C4-2B (cell line): Measurements from ENCODE around the gene CLDN5.

Experiments
- H3K27ac ChIP-seq: fragments of 450-650 bp; 2 replicates; pipeline ENCODE4 v1.5.1; 2017
- ZFX ChIP-seq: fragments of 450-650 bp; IDR thresholded peaks from 2 replicates; pipeline ENCODE4 v1.6.1; 2017
- TF ChIP-seq, protein P1 (sequence below): fragments of 450-650 bp; conservative IDR thresholded peaks from 2 replicates; pipeline ENCODE4 v1.5.1; 2017; ENCODE audit warnings: mild to moderate bottlenecking

CLDN5 gene

DNA sequence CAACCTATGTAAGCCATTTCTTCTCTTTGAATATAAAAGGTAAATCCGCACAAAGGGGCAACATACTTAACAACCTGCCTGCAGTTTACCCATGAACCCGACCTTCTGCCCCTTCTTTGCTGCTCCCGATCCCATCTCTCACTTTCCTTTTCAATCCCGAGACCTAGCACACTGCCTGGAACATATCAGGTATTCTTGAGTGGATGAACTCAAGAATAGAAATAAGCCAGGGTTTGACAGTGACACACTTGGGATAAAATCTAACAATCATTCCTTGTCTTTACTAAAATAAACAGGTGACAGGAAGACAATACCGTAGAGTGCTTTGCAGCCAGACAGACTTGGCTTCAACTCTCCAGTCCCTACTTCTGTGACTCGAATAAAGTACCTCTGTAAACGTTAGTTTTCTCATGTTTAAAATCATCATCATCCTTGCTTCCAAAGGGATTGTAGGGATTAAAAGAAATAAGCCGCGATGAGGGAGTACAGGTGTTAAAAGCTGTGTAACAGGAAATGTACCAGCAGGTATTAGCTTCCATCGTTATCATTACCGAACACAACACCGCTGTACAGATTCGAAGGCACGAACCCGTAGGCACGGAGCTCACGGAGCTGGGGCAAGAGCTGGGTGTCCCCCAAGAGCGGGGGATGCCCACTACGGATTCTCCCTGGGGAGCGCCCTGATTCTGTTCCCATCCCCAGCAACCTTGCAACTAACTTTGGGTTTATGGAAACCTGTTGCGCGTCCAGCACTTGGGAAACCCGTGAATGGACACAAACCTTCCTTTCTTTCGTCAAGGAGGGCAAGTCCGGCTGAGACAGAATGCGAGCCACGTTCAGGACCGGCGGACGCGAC lies 45.9 kb downstream of the CLDN5 start:
- TF ChIP-seq, protein P1, sequence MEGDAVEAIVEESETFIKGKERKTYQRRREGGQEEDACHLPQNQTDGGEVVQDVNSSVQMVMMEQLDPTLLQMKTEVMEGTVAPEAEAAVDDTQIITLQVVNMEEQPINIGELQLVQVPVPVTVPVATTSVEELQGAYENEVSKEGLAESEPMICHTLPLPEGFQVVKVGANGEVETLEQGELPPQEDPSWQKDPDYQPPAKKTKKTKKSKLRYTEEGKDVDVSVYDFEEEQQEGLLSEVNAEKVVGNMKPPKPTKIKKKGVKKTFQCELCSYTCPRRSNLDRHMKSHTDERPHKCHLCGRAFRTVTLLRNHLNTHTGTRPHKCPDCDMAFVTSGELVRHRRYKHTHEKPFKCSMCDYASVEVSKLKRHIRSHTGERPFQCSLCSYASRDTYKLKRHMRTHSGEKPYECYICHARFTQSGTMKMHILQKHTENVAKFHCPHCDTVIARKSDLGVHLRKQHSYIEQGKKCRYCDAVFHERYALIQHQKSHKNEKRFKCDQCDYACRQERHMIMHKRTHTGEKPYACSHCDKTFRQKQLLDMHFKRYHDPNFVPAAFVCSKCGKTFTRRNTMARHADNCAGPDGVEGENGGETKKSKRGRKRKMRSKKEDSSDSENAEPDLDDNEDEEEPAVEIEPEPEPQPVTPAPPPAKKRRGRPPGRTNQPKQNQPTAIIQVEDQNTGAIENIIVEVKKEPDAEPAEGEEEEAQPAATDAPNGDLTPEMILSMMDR, result no peak
- no peak for TF ChIP-seq ZFX
- H3K27ac ChIP-seq, result peak overlapping the region; percentile 90

DNA sequence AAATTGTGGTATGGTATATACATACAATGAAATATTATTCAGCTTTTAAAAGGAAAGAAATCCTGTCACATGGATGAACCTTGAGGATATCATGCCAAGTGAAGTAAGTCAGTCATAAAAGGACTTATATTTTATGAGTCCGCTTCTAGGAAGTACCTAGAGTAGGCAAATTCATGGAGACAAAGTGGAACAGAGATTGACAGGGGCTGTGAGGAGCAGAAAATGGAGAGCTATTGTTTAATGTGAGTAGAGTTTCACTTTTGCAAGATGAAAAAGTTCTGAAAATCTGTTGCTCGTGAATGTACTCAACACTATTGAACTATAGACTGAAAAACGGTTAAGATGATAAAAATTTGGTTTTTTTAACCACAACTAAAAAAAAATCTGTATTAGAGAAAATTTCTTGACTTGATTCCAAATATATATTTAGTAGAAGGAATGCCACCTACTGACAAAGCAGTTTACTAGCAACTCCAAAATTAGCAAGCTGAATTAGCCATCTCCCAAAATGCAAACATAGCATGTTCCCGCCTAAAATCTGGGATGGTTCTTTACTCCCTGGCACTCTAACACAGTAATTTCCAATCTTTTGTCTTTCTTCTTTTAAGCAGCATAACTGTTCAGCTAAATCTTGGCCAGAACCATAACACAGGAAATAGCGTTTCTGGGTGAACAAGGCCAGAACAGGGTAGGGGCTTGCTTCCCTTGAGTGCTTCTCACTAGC lies 46.7 kb downstream of the CLDN5 start:
- H3K27ac ChIP-seq, result peak overlapping the region; percentile 90; the same call in 1 of the 2 replicates
- no peak for TF ChIP-seq ZFX
- TF ChIP-seq, protein P1, result peak; percentile 56

DNA sequence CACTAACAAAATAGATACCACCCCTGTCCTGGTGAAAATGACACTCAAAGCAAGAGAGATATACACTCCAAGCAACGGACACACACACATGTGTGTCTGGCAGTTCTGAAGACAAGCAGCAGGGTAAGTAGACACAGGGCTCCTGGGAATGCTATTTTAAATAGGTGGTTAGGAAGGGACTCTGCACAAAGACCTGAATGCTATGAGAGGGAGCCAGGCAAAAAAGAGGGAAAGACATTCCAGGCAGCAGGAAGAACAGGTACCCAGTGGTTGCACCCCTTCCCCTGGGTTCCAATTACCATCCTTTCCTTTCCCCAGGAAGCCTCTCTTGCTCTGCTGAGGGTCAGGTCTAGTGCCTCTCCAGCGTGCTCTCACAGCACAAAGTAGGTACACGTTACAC lies 48.2 kb downstream of the CLDN5 start:
- TF ChIP-seq ZFX, result no peak
- TF ChIP-seq, protein P1, result no peak
- H3K27ac ChIP-seq, result no peak overlapping the region

DNA sequence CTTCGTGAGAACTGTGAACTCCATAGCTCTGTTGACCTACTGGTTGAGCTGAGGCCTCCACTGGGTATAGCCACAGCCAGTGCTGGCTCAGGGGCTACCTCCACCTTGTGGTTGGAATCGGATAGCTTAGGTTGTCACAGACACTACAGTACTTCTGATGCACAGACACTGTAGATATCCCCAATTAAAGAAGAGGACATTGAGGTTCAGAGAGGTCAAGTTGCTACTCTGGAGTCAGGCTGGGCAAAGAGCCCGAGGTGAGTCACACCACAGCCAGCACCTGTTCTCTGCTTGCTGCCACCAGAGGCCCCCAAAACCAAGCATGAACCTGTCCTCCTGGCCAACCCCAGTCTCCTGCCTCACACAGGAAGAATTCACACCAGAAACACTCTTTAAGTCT lies 50.6 kb downstream of the CLDN5 start:
- TF ChIP-seq ZFX, result no peak
- TF ChIP-seq, protein P1, result no peak
- no peak overlapping the region for H3K27ac ChIP-seq
